HPDE6-E6E7 (cell line): ENCODE results near the gene CLEC16A.

Source experiments
- DNase-seq: peaks from one replicate; pipeline ENCODE4 v3.0.0; 2011; ENCODE audit warnings: missing footprints; ENCODE audit errors: extremely low spot score

Gene CLEC16A

GRCh38 chr16:11060842-11061241 is 116.5 kb downstream of the CLEC16A start:
- DNase-seq, result no peak

DNA sequence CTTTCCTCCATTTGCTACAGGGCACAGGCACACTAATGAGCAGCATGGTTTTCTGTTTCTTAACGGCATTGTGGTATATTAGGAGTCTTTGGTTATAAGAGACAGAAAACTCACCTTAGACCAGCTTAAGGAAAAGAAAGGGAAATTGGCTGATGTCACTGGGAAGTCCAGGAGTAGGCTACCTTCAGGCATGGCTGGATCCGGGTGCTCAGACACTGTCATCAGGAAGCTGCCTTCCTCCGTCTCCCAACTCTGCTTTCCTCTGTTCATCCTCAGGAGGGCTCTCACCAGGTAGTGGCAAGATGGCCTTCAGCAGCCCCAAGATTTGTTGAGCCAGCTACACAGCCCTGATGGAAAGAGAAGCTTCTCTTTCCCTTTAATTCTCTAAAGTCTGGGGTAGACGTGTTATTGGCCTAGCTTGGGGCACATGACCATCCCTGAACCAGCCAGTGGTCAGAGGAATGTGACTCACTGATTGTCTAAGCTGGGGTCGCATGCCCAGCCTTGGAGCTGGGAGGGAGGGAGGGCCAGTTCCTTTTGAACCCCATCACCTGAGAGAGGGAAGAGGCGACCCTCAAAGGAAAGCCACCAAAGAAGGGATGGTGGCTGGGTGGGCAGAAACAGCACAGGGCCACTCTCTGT is 117.4 kb downstream of the CLEC16A start:
- no peak for DNase-seq

GRCh38 chr16:11063448-11064201 is 119.3 kb downstream of the CLEC16A start:
- no peak for DNase-seq

DNA sequence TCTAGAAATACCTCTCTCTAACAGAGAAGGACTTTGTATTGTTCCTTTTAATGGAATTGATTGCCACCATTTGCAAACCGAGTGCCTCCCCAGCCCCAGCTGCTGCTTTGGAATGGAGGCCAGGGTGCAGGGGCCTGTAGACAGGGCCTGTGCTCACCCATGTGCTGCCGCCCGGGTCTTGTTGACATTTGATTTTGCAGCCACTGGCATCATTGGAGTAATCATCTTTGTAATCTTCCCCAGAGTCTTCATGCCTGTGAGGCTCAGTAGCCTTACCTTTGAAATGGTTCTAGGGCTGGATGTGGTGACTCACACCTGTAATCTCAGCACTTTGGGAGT is 119.8 kb downstream of the CLEC16A start:
- no peak for DNase-seq

- no peak for DNase-seq
Measured at GRCh38 chr16:11064851-11065250, 120.5 kb downstream of the CLEC16A start.

- DNase-seq, result no peak
Measured at GRCh38 chr16:11066261-11066870, 122.0 kb downstream of the CLEC16A start.

DNA sequence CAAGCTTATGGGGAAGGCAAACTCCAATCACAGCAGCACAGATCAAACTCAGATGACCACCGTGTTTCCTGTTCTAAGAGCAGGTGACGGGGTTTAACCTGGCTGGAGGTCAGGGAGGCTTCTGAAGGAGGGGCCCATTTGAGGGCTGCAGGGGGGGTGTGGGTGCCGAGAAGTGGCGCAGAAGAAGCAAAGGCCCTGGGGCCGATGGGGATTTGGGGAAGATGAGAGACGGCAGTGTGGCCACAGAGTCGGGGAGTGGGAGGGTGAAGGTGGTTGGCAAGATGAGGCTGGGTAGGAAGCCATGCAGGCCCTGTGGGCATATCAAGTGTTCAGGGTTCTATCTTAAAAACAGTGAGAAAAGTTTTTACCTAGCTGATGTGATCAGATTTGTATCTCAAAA is 122.9 kb downstream of the CLEC16A start:
- no peak for DNase-seq

GRCh38 chr16:11067697-11068141 is 123.4 kb downstream of the CLEC16A start:
- DNase-seq, result no peak

- no peak for DNase-seq
Measured at GRCh38 chr16:11071829-11072228, 127.5 kb downstream of the CLEC16A start.

DNA sequence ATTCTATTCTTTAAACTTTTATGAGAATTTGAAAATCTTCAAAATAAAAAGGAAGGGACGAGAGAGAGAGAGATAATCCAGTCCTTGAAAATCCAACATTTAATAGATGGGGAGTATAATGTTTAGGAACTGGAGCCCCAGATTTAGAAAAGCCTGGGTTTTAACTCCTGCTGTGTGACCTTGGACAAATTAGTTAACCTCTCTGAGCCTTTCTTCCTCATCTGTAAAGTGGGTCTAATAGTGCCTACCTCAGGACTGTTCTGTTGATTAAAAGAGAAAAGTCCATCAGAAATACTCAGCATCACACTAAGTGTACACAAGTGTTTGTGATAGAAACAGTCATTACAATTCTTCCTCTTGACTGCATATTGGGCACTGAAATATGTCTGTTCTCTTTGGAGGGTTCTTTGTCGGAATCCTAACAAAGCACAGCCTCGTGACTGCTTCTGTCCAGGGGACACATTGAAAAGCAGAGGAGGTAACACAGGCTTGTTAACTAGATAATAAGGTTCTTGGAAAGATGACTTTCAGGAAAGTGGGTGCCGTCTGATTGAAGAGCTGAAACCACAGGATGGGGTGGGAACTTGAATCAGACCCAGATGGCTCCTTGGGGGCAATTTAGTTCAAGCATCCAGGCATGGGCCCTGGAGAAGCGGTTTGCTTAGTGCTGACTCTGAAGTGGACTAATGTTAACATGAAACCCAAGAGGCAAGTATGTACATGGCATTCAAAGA is 128.2 kb downstream of the CLEC16A start:
- DNase-seq, result no peak

DNA sequence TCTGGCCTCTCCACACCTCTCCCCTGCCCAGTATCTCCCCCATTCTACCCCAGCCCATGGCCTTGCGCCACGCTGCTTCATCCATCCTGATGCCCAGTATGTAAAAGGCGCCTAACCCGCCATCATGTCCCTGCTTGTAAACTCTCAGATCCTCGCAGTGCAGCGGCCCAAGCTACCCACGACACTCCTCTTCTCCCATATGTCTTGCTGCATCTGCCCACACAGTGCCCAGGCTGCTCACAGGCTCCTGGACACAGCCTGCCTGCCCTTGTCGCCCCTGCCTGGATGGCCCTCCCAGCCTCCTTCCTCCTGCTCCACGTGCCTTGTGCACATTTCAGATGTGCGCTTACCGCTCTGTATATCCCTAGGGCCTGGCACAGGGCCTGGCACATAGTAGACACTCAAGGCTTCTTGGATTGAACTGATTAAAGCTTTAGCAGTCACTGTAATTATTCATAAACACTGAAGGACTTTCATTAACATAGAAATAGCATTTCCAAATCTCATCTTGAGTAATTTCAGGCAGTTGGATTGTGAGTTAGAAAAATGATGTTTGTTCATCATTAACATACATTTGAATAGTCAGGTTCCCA is 129.1 kb downstream of the CLEC16A start:
- no peak for DNase-seq

- DNase-seq, result no peak
Measured at GRCh38 chr16:11074131-11074530, 129.8 kb downstream of the CLEC16A start.

DNA sequence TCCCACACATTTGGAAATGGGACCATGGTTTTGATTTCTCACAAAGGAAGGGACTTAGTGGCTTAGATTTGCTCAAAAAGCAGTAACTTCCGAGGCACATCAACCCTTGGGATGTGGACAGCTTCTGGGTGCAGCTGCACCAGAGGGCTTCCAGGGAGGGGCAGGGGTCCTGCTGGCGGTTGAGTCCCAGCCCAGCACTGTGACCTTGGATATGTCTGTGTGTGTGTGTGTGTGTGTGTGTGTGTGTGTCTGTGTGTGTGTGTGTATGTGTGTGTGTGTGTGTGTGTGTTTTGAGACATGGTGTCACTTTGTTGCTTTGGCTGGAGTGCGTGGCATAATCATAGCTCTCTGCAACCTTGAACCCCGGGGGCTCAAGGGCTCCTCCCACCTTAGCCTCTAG is 130.8 kb downstream of the CLEC16A start:
- DNase-seq, result no peak

GRCh38 chr16:11076259-11077018 is 132.1 kb downstream of the CLEC16A start:
- no peak for DNase-seq

DNA sequence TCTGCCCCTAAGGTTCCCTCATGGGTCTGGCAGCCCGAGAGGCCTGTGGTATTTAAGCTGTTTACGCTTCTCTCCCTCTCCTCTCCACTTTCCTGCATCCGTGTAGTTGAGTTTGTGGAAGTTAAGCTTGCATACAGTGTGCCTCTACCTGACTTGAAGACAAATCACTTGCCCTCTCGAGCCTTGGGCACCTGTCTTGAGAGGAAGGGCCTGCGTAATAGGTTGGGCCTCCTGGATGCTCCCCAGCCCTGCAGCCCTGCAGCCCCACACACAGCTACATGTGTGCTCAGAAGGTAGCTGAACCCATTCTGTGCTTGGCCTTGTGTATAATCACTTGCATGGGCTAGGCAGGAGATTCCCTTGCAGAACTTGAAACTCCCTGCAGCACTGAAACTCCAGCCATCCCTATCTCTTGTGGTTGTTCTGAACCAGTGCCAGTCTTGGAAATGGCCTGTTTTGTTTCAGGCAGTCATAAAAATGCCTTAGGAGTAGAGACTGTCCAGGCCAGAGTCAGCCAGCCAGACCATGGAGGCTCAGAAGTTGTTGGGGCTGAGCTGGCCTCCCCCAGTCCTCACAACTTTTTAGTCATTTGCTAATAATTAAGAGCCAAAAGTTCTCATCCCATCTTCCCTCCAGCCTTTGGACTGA is 134.6 kb downstream of the CLEC16A start:
- no peak for DNase-seq

DNA sequence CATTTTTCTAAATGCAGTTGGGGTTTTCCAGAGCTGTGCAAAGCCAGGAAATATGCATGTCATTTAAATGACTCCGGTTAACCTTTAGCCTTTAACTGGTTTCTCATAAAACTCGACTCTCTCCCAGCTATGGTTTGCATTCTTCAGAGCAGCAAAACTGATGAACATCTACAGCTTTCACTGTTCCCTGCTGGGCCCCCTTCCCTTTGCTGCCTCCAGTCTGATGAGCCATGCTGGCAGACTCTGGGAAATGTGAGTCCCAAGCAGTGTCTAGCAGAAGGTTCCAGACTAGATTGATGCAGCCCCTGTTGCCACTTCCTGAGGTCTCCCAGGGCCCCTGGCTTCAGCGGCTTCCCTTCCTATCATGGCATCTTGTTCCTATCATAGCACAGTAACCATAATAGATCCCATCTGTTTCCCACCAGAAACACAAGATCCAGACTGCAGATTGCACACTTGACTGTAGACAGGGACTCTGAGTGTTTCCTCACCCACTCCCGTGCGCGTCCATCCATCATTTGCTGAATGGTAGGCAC is 135.4 kb downstream of the CLEC16A start:
- no peak for DNase-seq

GRCh38 chr16:11080327-11080967 is 136.1 kb downstream of the CLEC16A start:
- DNase-seq, result no peak

- DNase-seq, result no peak
Measured at GRCh38 chr16:11080999-11081630, 136.8 kb downstream of the CLEC16A start.

DNA sequence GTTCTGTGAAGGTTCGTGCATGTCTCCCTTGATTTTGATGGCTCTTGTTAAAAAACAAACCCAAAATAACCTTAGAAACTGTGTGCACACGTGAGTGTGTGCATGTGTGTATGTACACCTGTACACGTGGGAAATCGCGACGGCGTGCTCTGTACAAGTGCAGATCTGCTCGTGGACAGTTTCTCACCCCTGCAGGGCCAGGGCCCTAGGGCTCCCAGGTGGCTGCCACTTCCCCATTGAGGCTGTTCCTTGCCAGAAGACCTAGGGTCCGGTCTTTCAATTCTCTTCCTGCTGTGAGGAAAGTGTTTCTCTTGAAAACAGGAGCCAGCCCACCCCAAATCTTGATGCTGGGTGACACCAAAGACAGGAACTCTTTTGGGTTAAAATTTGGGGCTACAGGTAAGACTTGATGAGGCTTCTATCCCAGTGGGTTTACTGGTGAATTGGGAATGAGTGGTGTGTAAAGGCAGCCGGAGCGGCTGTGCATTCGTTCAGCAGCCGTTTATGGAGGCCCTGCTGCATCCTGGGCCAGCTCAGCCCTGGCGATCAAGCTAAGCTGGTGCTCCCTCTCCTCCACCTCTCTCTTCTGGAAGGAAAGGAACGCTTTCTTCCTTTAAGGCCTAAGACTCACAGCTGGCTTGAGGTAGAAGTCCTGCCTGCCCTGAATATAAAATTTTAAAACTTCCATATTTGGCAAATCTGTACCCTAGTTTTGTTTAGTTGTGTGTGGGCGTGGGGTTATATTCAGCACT is 137.9 kb downstream of the CLEC16A start:
- DNase-seq, result no peak
